Activated CD8-positive, alpha-beta memory T cell treated with anti-CD3 and anti-CD28 coated beads for 24 hours (primary cell): Measurements from ENCODE around the gene C9orf152.
"Not testable (repeated sequence)": the region's sequence is repeated elsewhere in the genome, so short reads cannot be mapped to it uniquely, and the experiment has no call there.

Experiments
- DNase-seq: peaks from one replicate; pipeline ENCODE4 v3.0.0-alpha.2; 2020

C9orf152 gene

GRCh38 chr9:110214090-110214489 lies 6.1 kb upstream of the C9orf152 start:
- DNase-seq: no peak

GRCh38 chr9:110213413-110214044 lies 5.6 kb upstream of the C9orf152 start:
- DNase-seq: no peak

GRCh38 chr9:110207071-110207641 lies 803 bp downstream of the C9orf152 start:
- DNase-seq: no peak

- no peak for DNase-seq
Observed at GRCh38 chr9:110206389-110206788, 1.6 kb downstream of the C9orf152 start.

- not testable (repeated sequence) for DNase-seq
Observed at GRCh38 chr9:110205612-110206011, 2.3 kb downstream of the C9orf152 start.

GRCh38 chr9:110202232-110202631 lies 5.7 kb downstream of the C9orf152 start:
- no peak for DNase-seq

GRCh38 chr9:110199643-110200042 lies 8.3 kb downstream of the C9orf152 start:
- no peak for DNase-seq

- DNase-seq: no peak
Observed at GRCh38 chr9:110198357-110198756, 9.6 kb downstream of the C9orf152 start.

GRCh38 chr9:110197330-110198187 lies 10.4 kb downstream of the C9orf152 start:
- DNase-seq: no peak

- DNase-seq: not testable (repeated sequence)
Observed at GRCh38 chr9:110196084-110196499, 11.9 kb downstream of the C9orf152 start.

- no peak for DNase-seq
Observed at GRCh38 chr9:110192531-110193261, 15.3 kb downstream of the C9orf152 start.

GRCh38 chr9:110191615-110192014 lies 16.3 kb downstream of the C9orf152 start:
- no peak for DNase-seq

GRCh38 chr9:110189559-110190320 lies 18.2 kb downstream of the C9orf152 start:
- DNase-seq: no peak

- no peak for DNase-seq
Observed at GRCh38 chr9:110188991-110189390, 19.0 kb downstream of the C9orf152 start.

GRCh38 chr9:110188101-110188500 lies 19.9 kb downstream of the C9orf152 start:
- no peak for DNase-seq

- no peak for DNase-seq
Observed at GRCh38 chr9:110187126-110187525, 20.8 kb downstream of the C9orf152 start.

- no peak for DNase-seq
Observed at GRCh38 chr9:110186254-110186653, 21.7 kb downstream of the C9orf152 start.

- no peak for DNase-seq
Observed at GRCh38 chr9:110185806-110186205, 22.2 kb downstream of the C9orf152 start.

- peak; percentile 60 for DNase-seq
Observed at GRCh38 chr9:110183208-110184145, 24.5 kb downstream of the C9orf152 start.

GRCh38 chr9:110180511-110181434 lies 27.2 kb downstream of the C9orf152 start:
- DNase-seq: no peak
